Measurements from ENCODE around the gene ZNF385C.
A peak's percentile ranks its signal among the peaks of the same experiment; 100 is the strongest.

ZNF385C gene

DNA sequence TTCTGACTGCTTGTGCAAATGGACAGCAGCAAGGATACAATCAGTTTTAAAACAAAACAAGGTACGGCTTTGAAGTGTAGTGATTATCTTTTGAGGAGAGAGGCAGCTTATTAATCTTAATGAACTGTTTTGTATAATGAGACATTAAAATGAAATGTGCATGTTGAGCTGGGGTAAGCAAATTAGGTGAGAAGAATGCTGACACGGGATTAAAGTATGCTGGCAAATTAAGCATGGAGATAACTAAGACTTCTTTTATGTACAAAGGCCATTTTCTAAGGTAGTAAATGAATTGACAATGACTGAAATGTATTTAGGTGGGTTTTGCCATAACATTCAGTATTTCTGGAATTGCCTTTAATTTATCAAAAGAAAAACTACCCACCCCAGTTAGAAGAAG is 99.8 kb downstream of the ZNF385C start:
- peaks cover 87% of the 10 kb centered on the region for H3K36me3 ChIP-seq (ENCODE audit: insufficient read depth, low read length)
- no peak for DNase-seq (ENCODE audit: low read depth, low spot score)
- TF ChIP-seq POLR2AphosphoS5 (IDR thresholded peaks at IDR 0.05; ENCODE audit: borderline replicate concordance, low read depth, low read length) (no peak), FOXP2 (optimal IDR thresholded peaks at IDR 0.05; ENCODE audit: control extremely low read depth, extremely low read length, insufficient read depth) (no peak), EZH2 (IDR thresholded peaks at IDR 0.05) (no peak)
- H3K4me3 ChIP-seq, result no peak overlapping the region
- H3K27ac ChIP-seq, result no peak overlapping the region
- no peaks in the 10 kb centered on the region for H3K9me3 ChIP-seq (ENCODE audit: low read depth, low read length)
- H3K9ac ChIP-seq (ENCODE audit: insufficient read length), result no peak overlapping the region

DNA sequence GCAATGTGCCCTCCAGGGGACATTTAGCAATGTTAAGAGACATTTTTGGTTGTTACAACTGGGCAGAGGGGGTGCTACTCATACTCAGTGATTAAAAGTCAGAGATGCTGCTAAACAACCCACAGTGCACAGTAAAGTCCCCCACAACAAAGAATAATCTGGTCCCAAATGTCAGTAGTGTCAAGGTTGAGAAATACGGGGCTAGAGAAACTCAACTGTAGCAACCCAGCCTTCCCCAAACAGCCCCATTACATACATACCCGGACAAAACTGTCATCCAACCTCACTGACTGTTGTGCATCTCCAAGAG is 101.5 kb downstream of the ZNF385C start:
- Histone ChIP-seq H3K9me3 (ENCODE audit: low read depth, low read length) (no peaks in the 10 kb centered on the region), H3K36me3 (ENCODE audit: insufficient read depth, low read length) (peaks cover 85% of the 10 kb centered on the region), H3K4me3 (no peak overlapping the region), H3K9ac (ENCODE audit: insufficient read length) (no peak overlapping the region), H3K27ac (no peak overlapping the region)
- no peak for DNase-seq (ENCODE audit: low read depth, low spot score)
- TF ChIP-seq POLR2AphosphoS5 (IDR thresholded peaks at IDR 0.05; ENCODE audit: borderline replicate concordance, low read depth, low read length) (no peak), EZH2 (IDR thresholded peaks at IDR 0.05) (no peak), FOXP2 (optimal IDR thresholded peaks at IDR 0.05; ENCODE audit: control extremely low read depth, extremely low read length, insufficient read depth) (no peak)

DNA sequence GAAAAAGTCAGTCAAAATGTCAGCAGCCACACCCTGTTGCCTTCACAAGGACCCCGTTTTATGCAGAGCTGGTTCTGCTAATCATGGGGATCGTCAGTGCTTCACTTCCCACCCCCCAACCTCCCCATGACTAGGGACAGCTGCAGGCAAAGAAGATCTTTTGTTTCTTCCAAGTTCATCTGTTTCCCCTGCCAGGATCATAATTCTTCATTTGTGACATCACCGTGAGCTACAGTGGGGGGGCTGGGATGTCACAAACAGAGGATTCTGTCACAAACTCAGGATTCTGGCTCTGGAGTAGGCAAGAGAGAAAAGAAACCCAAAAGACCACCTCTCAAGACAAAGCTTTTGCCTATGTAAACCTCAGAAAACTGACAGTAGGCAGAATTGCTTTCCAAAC is 105.7 kb downstream of the ZNF385C start:
- Histone ChIP-seq H3K9me3 (ENCODE audit: low read depth, low read length) (no peaks in the 10 kb centered on the region), H3K9ac (ENCODE audit: insufficient read length) (no peak overlapping the region), H3K27ac (no peak overlapping the region), H3K36me3 (ENCODE audit: insufficient read depth, low read length) (peaks cover 92% of the 10 kb centered on the region), H3K4me3 (no peak overlapping the region)
- TF ChIP-seq POLR2AphosphoS5 (IDR thresholded peaks at IDR 0.05; ENCODE audit: borderline replicate concordance, low read depth, low read length) (no peak), EZH2 (IDR thresholded peaks at IDR 0.05) (no peak), FOXP2 (optimal IDR thresholded peaks at IDR 0.05; ENCODE audit: control extremely low read depth, extremely low read length, insufficient read depth) (no peak)
- DNase-seq (ENCODE audit: low read depth, low spot score), result no peak

DNA sequence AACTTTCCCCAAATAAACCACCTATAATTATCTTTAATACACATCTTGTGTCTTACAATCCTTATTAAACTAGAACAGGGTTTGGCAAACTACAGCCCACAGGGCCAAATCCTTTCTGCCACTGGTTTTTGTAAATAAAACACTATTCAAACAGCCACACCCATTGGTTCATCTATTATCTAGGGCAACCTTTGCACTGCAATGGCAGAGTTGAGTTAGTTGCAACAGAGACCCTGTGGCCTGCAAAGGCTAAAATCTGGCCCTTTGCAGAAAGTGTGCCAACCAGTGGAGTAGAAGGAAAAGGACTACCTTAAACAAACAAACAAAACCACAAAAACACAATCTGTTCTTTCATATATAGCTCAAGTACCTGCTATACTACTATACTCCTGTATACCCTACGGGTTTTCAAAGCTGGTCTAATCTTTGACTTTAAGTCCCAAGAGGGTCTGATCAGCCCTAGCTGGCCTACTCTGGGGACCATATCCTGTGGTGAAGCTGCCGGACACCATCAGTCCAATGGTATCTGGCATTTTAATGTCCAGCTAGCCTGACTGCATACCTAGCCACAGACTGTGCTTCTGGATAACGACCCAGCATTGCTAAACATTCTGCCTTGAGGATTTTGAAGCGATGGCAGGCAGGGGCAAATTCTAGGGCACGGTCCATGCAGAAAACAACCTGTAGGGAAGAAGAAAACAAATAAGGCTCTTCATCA is 108.4 kb downstream of the ZNF385C start:
- TF ChIP-seq FOXP2 (optimal IDR thresholded peaks at IDR 0.05; ENCODE audit: control extremely low read depth, extremely low read length, insufficient read depth) (no peak), EZH2 (IDR thresholded peaks at IDR 0.05) (no peak), POLR2AphosphoS5 (IDR thresholded peaks at IDR 0.05; ENCODE audit: borderline replicate concordance, low read depth, low read length) (no peak)
- Histone ChIP-seq H3K9ac (ENCODE audit: insufficient read length) (no peak overlapping the region), H3K4me3 (no peak overlapping the region), H3K9me3 (ENCODE audit: low read depth, low read length) (no peaks in the 10 kb centered on the region), H3K36me3 (ENCODE audit: insufficient read depth, low read length) (peaks cover 90% of the 10 kb centered on the region), H3K27ac (no peak overlapping the region)
- no peak for DNase-seq (ENCODE audit: low read depth, low spot score)

- H3K9ac ChIP-seq (ENCODE audit: insufficient read length), result no peak overlapping the region
These were observed 109.9 kb downstream of the ZNF385C start for GRCh38 chr17:41988418-41988817.

GRCh38 chr17:41987642-41988041 is 110.6 kb downstream of the ZNF385C start:
- TF ChIP-seq FOXP2 (optimal IDR thresholded peaks at IDR 0.05; ENCODE audit: control extremely low read depth, extremely low read length, insufficient read depth), result no peak
- TF ChIP-seq EZH2 (IDR thresholded peaks at IDR 0.05), result no peak
- TF ChIP-seq POLR2AphosphoS5 (IDR thresholded peaks at IDR 0.05; ENCODE audit: borderline replicate concordance, low read depth, low read length), result no peak
- no peak for DNase-seq (ENCODE audit: low read depth, low spot score)
- Histone ChIP-seq H3K9me3 (ENCODE audit: low read depth, low read length) (no peaks in the 10 kb centered on the region), H3K4me3 (no peak overlapping the region), H3K27ac (peak overlapping the region; percentile 73), H3K9ac (ENCODE audit: insufficient read length) (no peak overlapping the region), H3K36me3 (ENCODE audit: insufficient read depth, low read length) (peaks cover 92% of the 10 kb centered on the region)

More at GRCh38 chr17:41988418-41988817, 109.9 kb downstream of the ZNF385C start:
- Histone ChIP-seq H3K36me3 (ENCODE audit: insufficient read depth, low read length) (peaks cover 92% of the 10 kb centered on the region), H3K4me3 (no peak overlapping the region), H3K9me3 (ENCODE audit: low read depth, low read length) (no peaks in the 10 kb centered on the region), H3K27ac (peak overlapping the region; percentile 73; the same call in 1 of the 2 replicates)
- no peak for DNase-seq (ENCODE audit: low read depth, low spot score)
- no peak for TF ChIP-seq POLR2AphosphoS5 (IDR thresholded peaks at IDR 0.05; ENCODE audit: borderline replicate concordance, low read depth, low read length)
- no peak for TF ChIP-seq FOXP2 (optimal IDR thresholded peaks at IDR 0.05; ENCODE audit: control extremely low read depth, extremely low read length, insufficient read depth)
- TF ChIP-seq EZH2 (IDR thresholded peaks at IDR 0.05), result no peak

DNA sequence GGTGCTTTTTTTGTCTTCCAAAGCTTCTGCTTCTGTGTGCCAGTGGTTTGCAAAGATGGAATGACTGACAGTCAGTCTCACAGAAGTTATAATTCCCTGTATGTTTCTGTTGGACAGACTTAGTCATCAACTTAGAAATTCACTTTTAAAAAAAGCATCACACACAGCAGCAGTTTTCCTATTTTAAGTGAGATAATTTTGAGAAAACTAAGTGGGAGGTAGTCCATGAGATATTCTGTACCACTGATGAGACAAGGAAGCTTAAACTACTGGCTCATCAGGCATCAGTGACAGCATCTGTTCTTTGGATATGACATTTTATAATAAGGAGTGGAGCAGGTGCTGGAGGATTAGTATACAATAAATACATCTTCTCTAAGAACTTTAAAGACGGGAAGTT is 111.6 kb downstream of the ZNF385C start:
- Histone ChIP-seq H3K36me3 (ENCODE audit: insufficient read depth, low read length) (peaks cover 94% of the 10 kb centered on the region), H3K9ac (ENCODE audit: insufficient read length) (no peak overlapping the region), H3K27ac (peak overlapping the region; percentile 73; the same call in 1 of the 2 replicates), H3K9me3 (ENCODE audit: low read depth, low read length) (no peaks in the 10 kb centered on the region), H3K4me3 (no peak overlapping the region)
- DNase-seq (ENCODE audit: low read depth, low spot score), result no peak
- no peak for TF ChIP-seq EZH2 (IDR thresholded peaks at IDR 0.05)
- no peak for TF ChIP-seq FOXP2 (optimal IDR thresholded peaks at IDR 0.05; ENCODE audit: control extremely low read depth, extremely low read length, insufficient read depth)

DNA sequence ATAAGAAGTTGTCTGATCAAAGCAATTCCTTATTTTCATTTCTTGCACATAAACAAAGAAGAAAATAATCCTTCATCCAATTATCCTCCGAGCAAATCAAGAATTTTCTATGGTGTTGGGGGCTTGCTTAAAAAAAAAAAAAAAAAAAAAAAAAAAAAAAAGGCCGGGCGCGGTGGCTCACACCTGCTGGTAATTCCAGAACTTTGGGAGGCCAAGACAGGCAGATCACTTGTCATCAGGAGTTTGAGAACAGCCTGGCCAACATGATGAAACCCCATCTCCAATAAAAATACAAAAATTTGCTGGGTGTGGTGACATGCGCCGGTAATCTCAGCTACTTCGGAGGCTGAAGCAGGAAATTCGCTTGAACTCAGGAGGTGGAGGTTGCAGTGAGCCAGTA is 112.4 kb downstream of the ZNF385C start:
- H3K9ac ChIP-seq (ENCODE audit: insufficient read length), result no peak overlapping the region
- TF ChIP-seq EZH2 (IDR thresholded peaks at IDR 0.05) (no peak), FOXP2 (optimal IDR thresholded peaks at IDR 0.05; ENCODE audit: control extremely low read depth, extremely low read length, insufficient read depth) (no peak), POLR2AphosphoS5 (IDR thresholded peaks at IDR 0.05; ENCODE audit: borderline replicate concordance, low read depth, low read length) (no peak)
- H3K9me3 ChIP-seq (ENCODE audit: low read depth, low read length), result no peaks in the 10 kb centered on the region
- no peak for DNase-seq (ENCODE audit: low read depth, low spot score)
- H3K36me3 ChIP-seq (ENCODE audit: insufficient read depth, low read length), result peaks cover 94% of the 10 kb centered on the region
- H3K27ac ChIP-seq, result no peak overlapping the region
- H3K4me3 ChIP-seq, result no peak overlapping the region

DNA sequence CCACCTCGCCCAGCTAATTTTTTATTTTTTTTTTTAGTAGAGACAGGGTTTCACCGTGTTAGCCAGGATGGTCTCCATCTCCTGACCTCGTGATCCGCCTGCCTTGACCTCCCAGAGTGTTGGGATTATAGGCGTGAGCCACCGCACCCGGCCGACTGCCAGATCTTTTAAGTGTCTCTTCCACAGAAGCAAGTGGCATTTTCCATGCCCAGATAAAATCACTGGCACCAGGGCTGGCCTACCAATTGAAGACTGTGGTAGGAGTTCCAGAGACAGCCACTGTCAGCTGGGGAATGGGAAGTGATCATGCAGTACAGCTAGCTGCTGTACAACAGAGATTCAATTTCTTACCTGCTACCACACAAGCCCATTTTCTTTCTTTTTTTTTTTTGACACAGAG is 113.8 kb downstream of the ZNF385C start:
- Histone ChIP-seq H3K4me3 (no peak overlapping the region), H3K27ac (no peak overlapping the region), H3K9ac (ENCODE audit: insufficient read length) (no peak overlapping the region), H3K36me3 (ENCODE audit: insufficient read depth, low read length) (peaks cover 90% of the 10 kb centered on the region), H3K9me3 (ENCODE audit: low read depth, low read length) (no peaks in the 10 kb centered on the region)
- DNase-seq (ENCODE audit: low read depth, low spot score), result no peak
- TF ChIP-seq POLR2AphosphoS5 (IDR thresholded peaks at IDR 0.05; ENCODE audit: borderline replicate concordance, low read depth, low read length) (no peak), FOXP2 (optimal IDR thresholded peaks at IDR 0.05; ENCODE audit: control extremely low read depth, extremely low read length, insufficient read depth) (no peak), EZH2 (IDR thresholded peaks at IDR 0.05) (no peak)
